ENCODE results near the gene CFTR.

- TF ChIP-seq CTCF (IDR thresholded peaks at IDR 0.05; ENCODE audit: low read length): no peak
- no peak for TF ChIP-seq EZH2 (IDR thresholded peaks at IDR 0.05; ENCODE audit: borderline replicate concordance, low read length)
Measured at GRCh38 chr7:117485118-117485620, 5.3 kb downstream of the CFTR start.

All from OCI-LY1 (cell line).